Measurements from ENCODE around the gene MYH6.

- TF ChIP-seq CTCF (IDR thresholded peaks at IDR 0.05) (no peak), POLR2A (IDR thresholded peaks at IDR 0.05) (no peak)
These were observed 26.2 kb downstream of the MYH6 start for GRCh38 chr14:23381871-23382270.
